Tibial artery (tissue), 4 donors: ENCODE measurements around the gene SUPT16H.

Experiments used
- DNase-seq, 2 donors: peaks; one replicate each; pipeline ENCODE4 v3.0.0-alpha.2; 2019
- H3K27ac ChIP-seq, 2 donors: fragments of 200-600 bp; sonication (generic) in 1 of 2; 1 replicate in 1 of 2; 2 replicates in 1 of 2; pipeline ENCODE4 v1.5.1; 2018 to 2019; ENCODE audit warnings: mild to moderate bottlenecking in 1 of 2
- H3K27me3 ChIP-seq, 2 donors: fragments of 200-600 bp; sonication (generic) in 1 of 2; one replicate each; pipeline versions ENCODE4 v1.5.1 to v1.6.0; 2016 to 2019
- H3K36me3 ChIP-seq, 3 donors: fragments of 200-600 bp; sonication (generic) in 2 of 3; one replicate each; pipeline ENCODE4 v1.5.1; 2016 to 2019; ENCODE audit warnings: mild to moderate bottlenecking in 2 of 3
- H3K4me1 ChIP-seq, 4 donors: fragments of 200-600 bp; sonication (generic) in 2 of 4; 1 replicate in 3 of 4; 2 replicates in 1 of 4; pipeline ENCODE4 v1.5.1; 2016 to 2019
- H3K4me3 ChIP-seq, 2 donors: fragments of 200-600 bp; sonication (generic) in 1 of 2; 1 replicate in 1 of 2; 2 replicates in 1 of 2; pipeline ENCODE4 v1.5.1; 2018 to 2019; ENCODE audit warnings: mild to moderate bottlenecking in 2 of 2
- H3K9me3 ChIP-seq, 3 donors: fragments of 200-600 bp; sonication (generic) in 1 of 3; one replicate each; pipeline ENCODE4 v1.5.1; 2016 to 2019
- CTCF ChIP-seq, 2 experiments: fragments of 200-600 bp in 1 of 2; fragments of 450-650 bp in 1 of 2; IDR thresholded peaks; one replicate each; pipeline ENCODE4 v1.5.1; 2017 to 2019; ENCODE audit warnings: antibody characterized with exemption in 2 of 2, mild to moderate bottlenecking in 1 of 2, moderate library complexity in 1 of 2
- intact Hi-C: fragments of 100-400 bp; cut with DNase I; formaldehyde crosslinking; loops from one replicate; pipeline ENCODE4 v1.15.0; 2023; ENCODE audit warnings: low total_unique reads

SUPT16H gene

GRCh38 chr14:21369949-21370679 is 13.7 kb downstream of the SUPT16H start:
- no peak for DNase-seq
- H3K4me3 ChIP-seq, result no peak overlapping the region
- H3K9me3 ChIP-seq, result no peaks in the 10 kb centered on the region
- H3K27me3 ChIP-seq, result no peaks in the 10 kb centered on the region
- H3K4me1 ChIP-seq, result no peaks in the 10 kb centered on the region
- H3K27ac ChIP-seq, result no peak overlapping the region
- TF ChIP-seq CTCF (IDR thresholded peaks at IDR 0.05), result no peak
- intact Hi-C loops, result no loop called here
- peaks cover 62 to 79% (median 77%) of the 10 kb centered on the region in 3 donors for H3K36me3 ChIP-seq

DNA sequence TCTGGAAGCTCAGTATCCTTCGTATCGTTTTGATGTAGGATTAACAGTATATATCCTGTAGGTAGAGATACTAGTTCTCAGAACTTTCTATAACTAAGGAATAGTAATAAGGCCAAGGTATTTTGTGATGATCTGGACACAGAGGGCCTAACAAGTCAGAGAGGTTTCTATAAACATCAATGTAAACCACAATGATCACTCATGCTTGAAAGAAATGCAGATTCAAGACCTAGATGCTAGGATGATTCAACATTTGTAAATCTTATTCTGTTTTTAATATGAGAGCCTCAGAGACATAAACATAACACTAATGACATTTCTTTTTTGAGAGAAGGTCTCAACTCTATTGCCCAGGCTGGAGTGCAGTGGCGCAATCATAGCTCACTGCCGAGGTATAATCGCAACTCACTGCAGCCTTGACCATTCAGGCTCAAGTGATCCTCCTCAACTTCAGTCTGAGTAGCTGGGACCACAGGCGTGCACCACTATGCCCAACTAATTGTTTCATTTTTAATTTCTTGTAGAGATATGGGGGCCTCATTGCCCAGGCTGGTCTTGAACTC is 16.2 kb downstream of the SUPT16H start:
- Histone ChIP-seq H3K4me1 (no peaks in the 10 kb centered on the region), H3K27ac (no peak overlapping the region), H3K36me3 (peaks cover 86 to 100% (median 97%) of the 10 kb centered on the region in 3 donors), H3K9me3 (no peaks in the 10 kb centered on the region), H3K27me3 (no peaks in the 10 kb centered on the region), H3K4me3 (no peak overlapping the region)
- no peak for TF ChIP-seq CTCF (IDR thresholded peaks at IDR 0.05)
- DNase-seq, result no peak
- intact Hi-C loops, result no loop called here

DNA sequence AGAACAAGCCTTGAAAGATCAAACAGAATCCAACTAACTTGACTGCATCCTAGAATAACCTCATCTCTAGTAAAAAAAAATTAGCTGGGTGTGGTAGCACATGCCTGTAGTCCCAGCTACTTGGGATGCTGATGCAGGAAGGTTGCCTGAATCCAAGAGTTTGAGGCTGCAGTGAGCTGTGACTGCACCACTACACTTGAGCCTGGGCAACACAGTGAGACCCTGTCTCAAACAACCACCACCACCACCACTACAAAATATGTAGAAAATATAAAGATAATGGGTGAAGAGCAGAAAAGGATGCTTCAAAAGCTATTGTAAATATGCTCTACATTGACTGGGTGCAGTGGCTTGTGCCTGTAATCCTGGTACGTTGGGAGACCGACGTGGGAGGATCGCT is 27.3 kb downstream of the SUPT16H start:
- H3K27ac ChIP-seq, result no peak overlapping the region
- no peaks in the 10 kb centered on the region for H3K9me3 ChIP-seq
- peaks cover 89 to 100% (median 97%) of the 10 kb centered on the region in 3 donors for H3K36me3 ChIP-seq
- no peaks in the 10 kb centered on the region for H3K4me1 ChIP-seq
- H3K4me3 ChIP-seq, result no peak overlapping the region
- DNase-seq, result no peak
- H3K27me3 ChIP-seq, result no peaks in the 10 kb centered on the region
- no peak for TF ChIP-seq CTCF (IDR thresholded peaks at IDR 0.05)
- intact Hi-C loops, result no loop called here

- Histone ChIP-seq H3K4me1 (no peaks in the 10 kb centered on the region), H3K36me3 (peaks cover 59 to 71% (median 61%) of the 10 kb centered on the region in 3 donors), H3K4me3 (no peak overlapping the region), H3K27ac (no peak overlapping the region), H3K9me3 (no peaks in the 10 kb centered on the region), H3K27me3 (peaks cover 0 to 2% of the 10 kb centered on the region in 2 donors)
- no peak for DNase-seq
- intact Hi-C loops, result no loop called here
- no peak for TF ChIP-seq CTCF (IDR thresholded peaks at IDR 0.05)
Measured at GRCh38 chr14:21352587-21352986, 31.2 kb downstream of the SUPT16H start.

- Histone ChIP-seq H3K27me3 (peaks cover 0 to 2% of the 10 kb centered on the region in 2 donors), H3K4me3 (no peak overlapping the region), H3K9me3 (no peaks in the 10 kb centered on the region), H3K36me3 (peaks cover 38 to 50% (median 44%) of the 10 kb centered on the region in 3 donors), H3K4me1 (no peaks in the 10 kb centered on the region), H3K27ac (no peak overlapping the region)
- DNase-seq, result no peak
- intact Hi-C loops, result no loop called here
- no peak for TF ChIP-seq CTCF (IDR thresholded peaks at IDR 0.05)
Measured at GRCh38 chr14:21350539-21350938, 33.3 kb downstream of the SUPT16H start.
